IPS-18c (cell line): ENCODE results near the gene SCG3.

ENCODE experiments used
- H3K4me3 ChIP-seq: 2 replicates; pipeline ENCODE4 v1.7.0; 2013; ENCODE audit warnings: low read depth, mild to moderate bottlenecking, low read length, moderate library complexity; ENCODE audit not compliant: insufficient read depth
- H3K9me3 ChIP-seq: one replicate; pipeline ENCODE4 v1.6.1; 2013; ENCODE audit warnings: mild to moderate bottlenecking, low read length, moderate library complexity; ENCODE audit not compliant: control insufficient read depth, insufficient read depth

Gene SCG3

DNA sequence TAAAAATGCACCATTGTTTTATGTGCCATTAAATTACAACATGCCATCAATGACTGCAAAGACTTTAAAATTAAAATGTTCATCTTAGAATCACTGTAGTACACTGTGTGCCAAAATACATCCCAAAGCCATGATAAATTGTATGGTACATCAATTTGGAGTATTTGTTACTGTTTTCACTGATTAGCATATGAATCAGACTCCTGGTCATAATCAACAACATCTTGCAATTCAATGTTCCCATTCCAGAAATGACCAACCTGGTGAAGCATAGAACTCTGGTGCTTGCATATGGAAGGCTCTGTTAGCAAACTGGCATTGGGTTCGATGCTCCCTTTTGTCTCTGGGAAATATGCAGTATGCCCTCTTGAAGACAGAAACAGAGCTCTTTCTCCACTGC is 33.6 kb downstream of the SCG3 start:
- Histone ChIP-seq H3K9me3 (no peaks in the 10 kb centered on the region), H3K4me3 (no peak overlapping the region)

DNA sequence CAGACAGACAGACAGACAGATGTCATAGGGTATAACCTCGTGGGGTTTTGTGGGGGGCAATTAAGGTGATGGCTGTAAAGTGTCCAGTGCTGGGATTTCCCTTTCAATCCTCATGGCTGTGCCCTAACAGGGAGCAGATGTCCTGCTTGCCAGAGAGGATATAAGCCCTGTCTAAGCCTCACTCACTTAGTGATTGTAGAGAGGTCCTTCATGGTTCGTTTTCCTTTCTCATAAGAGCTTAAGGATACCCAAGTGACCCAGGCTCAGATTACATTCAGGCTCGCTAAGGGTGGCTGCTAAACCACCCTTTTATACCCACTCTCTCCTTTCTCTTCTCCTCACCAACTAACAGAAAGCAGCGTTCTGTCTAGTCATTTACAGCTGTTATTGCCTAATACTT is 36.9 kb downstream of the SCG3 start:
- H3K4me3 ChIP-seq, result no peak overlapping the region
- no peaks in the 10 kb centered on the region for H3K9me3 ChIP-seq

- Histone ChIP-seq H3K9me3 (no peaks in the 10 kb centered on the region), H3K4me3 (no peak overlapping the region)
Observed at GRCh38 chr15:51718746-51719145, 37.4 kb downstream of the SCG3 start.

DNA sequence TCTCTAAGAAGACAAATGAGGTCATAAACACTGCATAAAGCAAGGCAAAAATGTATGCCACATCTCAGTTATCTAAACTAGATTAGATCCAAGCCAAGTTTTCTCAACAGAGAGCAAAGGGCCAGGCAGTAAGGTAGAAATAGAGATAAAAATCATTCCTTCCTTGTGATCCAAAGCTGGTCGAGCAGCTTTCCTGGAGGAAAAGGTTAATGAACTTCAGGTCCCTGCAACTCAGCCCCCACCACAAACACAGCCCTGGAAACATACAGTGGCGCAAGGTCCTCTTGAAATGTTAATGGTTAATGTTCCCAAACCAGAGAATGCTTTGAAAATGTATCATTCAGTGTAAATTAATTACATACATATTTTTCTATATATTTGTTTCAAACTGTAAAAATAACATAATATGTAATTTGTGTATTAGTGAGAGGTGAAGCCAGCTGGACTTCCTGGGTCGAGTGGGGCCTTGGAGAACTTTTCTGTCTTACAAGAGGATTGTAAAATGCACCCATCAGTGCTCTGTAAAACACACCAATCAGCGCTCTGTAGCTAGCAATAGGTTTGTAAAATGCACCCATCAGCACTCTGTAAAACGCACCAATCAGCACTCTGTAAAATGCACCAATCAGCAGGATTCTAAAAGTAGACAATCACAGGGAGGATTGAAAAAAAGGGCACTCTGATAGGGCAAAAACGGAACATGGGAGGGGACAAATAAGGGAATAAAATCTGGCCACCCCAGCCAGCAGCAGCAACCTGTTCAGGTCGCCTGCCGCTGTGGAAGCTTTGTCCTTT is 39.1 kb downstream of the SCG3 start:
- no peak overlapping the region for H3K4me3 ChIP-seq
- H3K9me3 ChIP-seq, result no peaks in the 10 kb centered on the region

DNA sequence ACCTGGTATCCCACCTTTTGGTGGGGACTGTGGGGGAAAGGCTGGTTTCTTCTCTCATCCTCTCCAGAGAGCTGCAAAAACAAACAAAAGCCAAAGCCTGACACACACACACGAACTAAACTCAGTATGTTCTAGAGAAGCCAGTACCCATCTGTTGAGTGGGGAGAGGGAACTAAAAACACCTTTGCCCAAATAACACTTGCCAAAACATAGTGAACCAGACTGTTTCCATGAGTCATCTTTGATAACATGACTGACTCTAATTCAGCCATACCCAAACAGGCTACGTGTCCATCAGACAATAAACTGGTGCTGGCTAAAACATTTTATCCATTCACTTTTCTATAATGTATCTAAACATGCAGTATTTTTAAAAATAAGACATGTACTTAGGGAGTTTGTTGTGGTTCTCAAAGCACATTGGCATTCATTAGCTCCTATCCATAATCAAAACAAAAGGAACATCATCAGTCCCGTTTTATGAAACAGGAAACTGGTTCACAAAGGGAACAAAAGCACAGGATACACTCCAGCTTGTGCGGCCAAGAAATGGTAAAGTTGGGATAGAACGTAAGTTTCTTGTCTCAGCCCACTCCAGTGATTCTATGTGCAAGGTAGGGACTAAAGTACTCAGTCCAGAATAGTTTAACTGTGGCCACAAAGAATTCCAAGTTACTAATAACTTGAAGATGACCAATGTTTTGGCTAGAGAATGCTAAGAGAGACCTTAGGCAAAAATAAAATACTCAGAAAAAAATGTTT is 40.1 kb downstream of the SCG3 start:
- no peaks in the 10 kb centered on the region for H3K9me3 ChIP-seq

DNA sequence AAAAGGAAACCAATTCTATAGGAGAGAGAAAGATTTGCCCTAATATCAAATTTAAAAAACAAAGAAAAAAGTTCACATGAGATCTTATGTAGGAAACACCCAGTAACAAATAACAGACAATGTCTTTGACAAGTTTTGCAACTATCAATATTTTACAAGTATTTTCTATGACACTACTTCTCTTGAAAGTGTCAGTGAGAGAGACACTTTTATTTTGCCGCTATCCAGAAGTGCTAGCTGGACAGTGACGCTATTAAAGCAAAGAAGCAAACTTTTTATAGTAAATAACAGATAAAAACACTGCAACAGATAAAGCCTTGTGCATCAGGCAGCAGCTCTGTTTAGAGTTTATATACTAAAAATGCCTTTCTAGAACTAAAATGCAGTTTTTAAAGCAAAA is 42.9 kb downstream of the SCG3 start:
- Histone ChIP-seq H3K9me3 (no peaks in the 10 kb centered on the region), H3K4me3 (no peak overlapping the region)

More for the DNA sequence above, 40.1 kb downstream of the SCG3 start:
- no peak overlapping the region for H3K4me3 ChIP-seq

DNA sequence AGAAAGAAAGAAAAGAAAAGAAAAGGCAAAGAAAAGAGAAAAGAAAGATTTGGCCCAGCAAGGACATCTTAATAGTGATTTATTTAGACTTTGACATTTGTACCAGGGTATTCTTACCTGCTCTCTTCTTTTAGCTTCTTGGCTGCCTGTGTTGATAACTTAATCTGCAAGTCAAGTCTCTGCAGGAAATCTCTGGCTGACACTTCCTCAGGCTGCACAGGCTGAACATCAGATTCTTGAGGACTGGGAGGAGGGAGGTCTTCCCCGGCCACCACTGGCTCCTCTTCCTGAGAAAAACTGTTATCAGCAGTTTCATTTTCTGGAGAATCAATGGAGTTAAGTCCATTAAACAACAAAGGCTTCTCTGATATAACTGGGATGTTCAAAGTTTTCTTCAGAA is 43.4 kb downstream of the SCG3 start:
- Histone ChIP-seq H3K9me3 (no peaks in the 10 kb centered on the region), H3K4me3 (no peak overlapping the region)

- Histone ChIP-seq H3K4me3 (no peak overlapping the region), H3K9me3 (no peaks in the 10 kb centered on the region)
Observed at GRCh38 chr15:51726302-51727073, 45.2 kb downstream of the SCG3 start.

- Histone ChIP-seq H3K9me3 (no peaks in the 10 kb centered on the region), H3K4me3 (no peak overlapping the region)
Observed at GRCh38 chr15:51727141-51727897, 46.0 kb downstream of the SCG3 start.

DNA sequence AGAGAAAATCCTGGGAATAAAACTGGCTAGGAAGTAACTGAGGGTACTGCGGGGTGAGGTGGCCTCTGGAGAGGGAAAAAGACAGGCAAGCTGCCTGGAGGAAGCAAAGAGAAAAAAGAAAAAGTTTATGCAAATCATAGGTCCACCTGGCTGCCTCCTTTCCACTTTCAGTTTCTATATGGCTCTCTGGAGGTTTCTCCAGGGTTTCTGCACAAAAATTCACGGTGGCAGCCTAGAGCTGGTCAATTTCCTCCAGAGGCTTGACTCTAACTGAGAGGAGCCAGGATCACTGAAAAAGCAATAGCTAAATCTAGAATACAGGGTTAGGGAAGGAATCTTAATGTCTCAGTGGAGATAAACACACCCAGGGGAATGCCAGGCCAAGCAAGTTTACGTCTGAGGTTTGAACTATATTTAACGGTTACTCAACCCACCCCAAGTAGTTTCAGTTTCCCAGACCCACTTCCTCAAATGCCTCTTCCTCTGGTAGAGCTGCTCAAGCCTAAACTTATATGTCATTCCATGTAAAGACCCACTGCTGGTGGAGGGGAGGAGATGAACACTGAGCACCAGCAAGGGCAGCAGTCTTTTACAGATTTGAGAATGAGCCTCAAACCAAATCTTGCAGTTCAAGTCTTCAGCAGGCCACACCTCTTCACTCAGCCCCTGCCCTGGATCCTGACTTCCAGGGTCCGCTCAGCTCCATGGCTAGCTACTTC is 50.4 kb downstream of the SCG3 start:
- no peaks in the 10 kb centered on the region for H3K9me3 ChIP-seq
- H3K4me3 ChIP-seq, result no peak overlapping the region

DNA sequence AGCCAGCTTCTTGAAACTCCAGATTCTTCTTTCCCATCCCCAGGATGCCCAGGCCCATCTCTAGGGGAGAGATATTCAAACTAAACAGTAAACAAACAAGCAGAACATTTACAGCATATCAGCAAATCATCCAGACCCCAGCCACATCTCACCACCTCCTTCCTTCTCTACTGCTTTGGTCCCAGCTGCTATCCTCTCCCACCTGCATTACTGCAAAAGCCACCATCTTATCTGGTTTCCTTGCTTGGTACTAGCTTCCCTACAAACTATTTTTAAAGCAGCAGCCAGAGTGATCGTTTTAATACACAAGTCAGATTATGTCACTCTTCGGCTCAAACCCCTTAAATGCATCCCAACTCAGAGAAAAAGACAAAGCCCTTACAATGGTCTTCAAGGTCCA is 51.3 kb downstream of the SCG3 start:
- Histone ChIP-seq H3K9me3 (no peaks in the 10 kb centered on the region), H3K4me3 (no peak overlapping the region)

- Histone ChIP-seq H3K9me3 (no peaks in the 10 kb centered on the region), H3K4me3 (no peak overlapping the region)
Observed at GRCh38 chr15:51735228-51736010, 54.1 kb downstream of the SCG3 start.

DNA sequence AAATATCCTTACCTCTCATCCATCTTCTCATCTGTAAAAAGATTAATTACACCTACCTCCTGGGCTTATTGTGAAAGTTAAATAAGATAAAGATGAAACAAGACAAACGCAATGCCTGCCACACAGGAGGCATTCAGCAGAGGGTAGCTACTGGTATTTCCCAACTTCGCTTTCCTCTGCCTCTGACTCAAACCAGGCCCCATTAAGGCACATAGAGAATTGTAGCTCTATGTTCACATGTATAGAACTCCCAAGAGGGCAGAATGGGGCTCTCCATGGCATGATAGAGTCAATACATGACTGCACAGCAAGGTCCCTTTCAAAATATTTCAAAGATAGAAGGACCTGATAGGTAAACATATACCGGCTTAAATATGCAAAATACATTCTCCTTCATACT is 54.8 kb downstream of the SCG3 start:
- no peak overlapping the region for H3K4me3 ChIP-seq

DNA sequence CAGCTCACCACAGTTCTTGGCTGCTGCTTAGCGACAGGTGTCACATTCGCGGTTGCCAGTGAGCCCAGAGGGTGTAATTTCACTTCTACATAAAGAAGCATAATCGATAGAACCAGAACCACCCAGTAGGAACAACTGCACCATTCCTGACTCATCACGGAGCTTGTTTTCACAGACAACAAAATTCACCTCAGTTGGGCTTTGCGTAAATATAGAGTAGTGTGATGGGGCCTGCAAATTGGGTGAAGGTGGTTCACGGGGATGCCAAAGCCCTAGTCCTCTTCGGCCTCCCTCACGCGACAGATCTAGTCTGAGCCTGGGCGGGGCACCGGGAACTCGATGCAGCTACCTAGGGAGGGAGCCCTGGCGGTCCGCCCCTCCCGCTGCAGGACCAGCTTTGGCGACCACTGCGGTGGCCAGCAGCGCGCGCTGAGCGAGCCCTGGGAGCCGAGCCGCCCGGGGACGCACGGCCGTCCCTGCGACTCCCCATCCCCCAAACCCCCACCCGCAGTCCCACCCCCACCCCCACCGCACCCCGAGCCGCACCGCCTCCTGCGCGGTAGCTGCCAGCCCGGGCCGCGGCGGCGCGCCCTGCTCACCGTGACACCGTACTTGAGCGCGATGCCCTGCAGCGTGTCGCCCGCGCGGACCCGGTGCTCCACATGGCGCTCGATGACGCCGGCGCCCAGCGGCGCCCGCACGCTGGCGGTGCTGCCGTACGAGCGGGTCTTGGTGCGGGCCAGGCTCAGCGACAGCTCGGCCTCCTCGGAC is 55.6 kb downstream of the SCG3 start:
- H3K4me3 ChIP-seq, result peak overlapping the region; percentile 64
- H3K9me3 ChIP-seq, result no peaks in the 10 kb centered on the region

More for the DNA sequence above, 54.8 kb downstream of the SCG3 start:
- H3K9me3 ChIP-seq, result no peaks in the 10 kb centered on the region

DNA sequence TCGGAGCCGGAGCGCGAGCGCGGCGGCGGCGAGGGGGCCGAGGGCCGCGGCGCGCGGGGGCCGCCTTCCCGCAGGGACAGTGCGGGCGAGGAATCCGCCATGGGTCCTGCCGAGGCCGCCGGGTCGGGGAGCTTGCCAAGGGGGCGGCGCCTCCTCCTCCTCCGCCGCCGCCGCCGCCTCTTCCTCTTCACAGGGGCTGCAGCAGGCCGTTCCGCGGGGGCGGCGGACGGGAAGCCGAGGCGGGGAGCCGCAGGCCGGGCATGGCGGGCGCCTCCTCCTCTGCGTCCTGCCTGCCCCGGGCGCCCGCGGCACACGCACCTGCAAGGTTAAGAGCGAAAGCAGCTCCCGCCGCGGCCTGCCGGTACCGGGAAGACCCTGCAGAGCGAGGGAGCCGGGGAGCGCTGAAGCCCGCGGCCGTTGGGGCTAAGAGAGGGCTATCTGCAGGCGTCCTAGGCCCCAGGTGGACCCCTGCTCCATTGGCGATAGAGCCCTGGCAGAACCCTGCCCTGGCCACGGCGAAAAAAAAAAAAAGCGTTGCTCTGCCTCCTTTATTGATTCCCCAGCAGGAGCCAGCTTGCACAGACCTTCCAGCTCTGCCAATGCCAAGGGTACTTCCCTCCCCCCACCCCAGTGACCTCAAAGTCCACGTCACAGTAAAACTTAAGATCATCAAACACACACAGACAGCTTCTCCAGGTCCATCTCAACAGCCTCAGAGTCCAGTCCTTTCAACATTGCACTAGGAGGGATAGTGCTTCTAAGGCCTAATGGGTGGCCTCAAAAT is 56.4 kb downstream of the SCG3 start, which contains the start of gene LYSMD2:
Gene LYSMD2 (minus strand): TSS at position 134 of the 784 bp plus-strand sequence. CDS start 33 bp downstream, at position 101.
- Histone ChIP-seq H3K9me3 (no peaks in the 10 kb centered on the region), H3K4me3 (peak within 1 kb of the TSS; percentile 64)
